ENCODE measurements around the gene RPL7A.
"Not testable (repeated sequence)": the region's sequence is repeated elsewhere in the genome, so short reads cannot be mapped to it uniquely, and the experiment has no call there.

Gene RPL7A

GRCh38 chr9:133331641-133332380 lies 16.2 kb upstream of the RPL7A start:
- no peak overlapping the region for H2BK15ac ChIP-seq (replicated peaks; ENCODE audit: low read depth)
- H3K79me1 ChIP-seq (ENCODE audit: low read length), result peaks cover 10% of the 10 kb centered on the region
- no peak overlapping the region for H4K8ac ChIP-seq (ENCODE audit: low read depth, low read length)
- peaks cover 14% of the 10 kb centered on the region for H3K79me2 ChIP-seq (ENCODE audit: control insufficient read depth, insufficient read depth, low read length)
- H3K4ac ChIP-seq (ENCODE audit: low read depth, low read length), result no peak overlapping the region
- DNase-seq, result no peak
- no peak overlapping the region for H3K4me2 ChIP-seq (ENCODE audit: low read length)
- H2BK5ac ChIP-seq (ENCODE audit: low read length), result no peak overlapping the region
- peaks cover 9% of the 10 kb centered on the region for H3K36me3 ChIP-seq (ENCODE audit: control insufficient read depth, insufficient read depth, low read length)
- no peak overlapping the region for H3K56ac ChIP-seq (ENCODE audit: low read length)
- H3K27me3 ChIP-seq (ENCODE audit: insufficient read depth, low read length, poor library complexity), result no peaks in the 10 kb centered on the region
- H2AK5ac ChIP-seq (ENCODE audit: low read length), result no peak overlapping the region
- H3K9ac ChIP-seq (ENCODE audit: low read length), result no peak overlapping the region
- H3K27ac ChIP-seq (ENCODE audit: low read depth, low read length), result no peak overlapping the region
- H3K4me3 ChIP-seq (ENCODE audit: low read length), result no peak overlapping the region
- no peak overlapping the region for H3K23ac ChIP-seq (ENCODE audit: low read length)
- WGBS (ENCODE audit: extremely low coverage, insufficient coverage, low lambda C conversion rate), result no CpG with 5 or more reads among the region's 57 CpGs
- peaks cover 5% of the 10 kb centered on the region for H3K4me1 ChIP-seq (ENCODE audit: control insufficient read depth, low read depth, low read length)
- no peak overlapping the region for H4K5ac ChIP-seq (ENCODE audit: low read length)
- no peak overlapping the region for H3K18ac ChIP-seq (ENCODE audit: low read length)
- H2BK120ac ChIP-seq (ENCODE audit: low read depth, low read length), result no peak overlapping the region

GRCh38 chr9:133332381-133332730 lies 15.7 kb upstream of the RPL7A start:
- Histone ChIP-seq H3K18ac (ENCODE audit: low read length) (no peak overlapping the region), H2BK15ac (replicated peaks; ENCODE audit: low read depth) (no peak overlapping the region), H3K27me3 (ENCODE audit: insufficient read depth, low read length, poor library complexity) (no peaks in the 10 kb centered on the region), H3K23ac (ENCODE audit: low read length) (no peak overlapping the region), H3K79me2 (ENCODE audit: control insufficient read depth, insufficient read depth, low read length) (peaks cover 14% of the 10 kb centered on the region), H3K56ac (ENCODE audit: low read length) (no peak overlapping the region), H2AK5ac (ENCODE audit: low read length) (no peak overlapping the region), H3K9ac (ENCODE audit: low read length) (no peak overlapping the region), H4K8ac (ENCODE audit: low read depth, low read length) (no peak overlapping the region), H3K79me1 (ENCODE audit: low read length) (peaks cover 10% of the 10 kb centered on the region), H3K4me1 (ENCODE audit: control insufficient read depth, low read depth, low read length) (peaks cover 5% of the 10 kb centered on the region), H3K27ac (ENCODE audit: low read depth, low read length) (no peak overlapping the region), H3K36me3 (ENCODE audit: control insufficient read depth, insufficient read depth, low read length) (peaks cover 9% of the 10 kb centered on the region), H3K4ac (ENCODE audit: low read depth, low read length) (no peak overlapping the region), H3K4me2 (ENCODE audit: low read length) (no peak overlapping the region), H4K5ac (ENCODE audit: low read length) (no peak overlapping the region), H3K4me3 (ENCODE audit: low read length) (no peak overlapping the region), H2BK5ac (ENCODE audit: low read length) (no peak overlapping the region), H2BK120ac (ENCODE audit: low read depth, low read length) (no peak overlapping the region)
- WGBS (ENCODE audit: extremely low coverage, insufficient coverage, low lambda C conversion rate), result no CpG with 5 or more reads among the region's 20 CpGs
- no peak for DNase-seq

- H3K18ac ChIP-seq (ENCODE audit: low read length), result no peak overlapping the region
- no CpG with 5 or more reads among the region's 11 CpGs for WGBS (ENCODE audit: extremely low coverage, insufficient coverage, low lambda C conversion rate)
- H2BK15ac ChIP-seq (replicated peaks; ENCODE audit: low read depth), result no peak overlapping the region
- no peak for DNase-seq
- H3K4me3 ChIP-seq (ENCODE audit: low read length), result no peak overlapping the region
- no peak overlapping the region for H4K8ac ChIP-seq (ENCODE audit: low read depth, low read length)
- H4K5ac ChIP-seq (ENCODE audit: low read length), result no peak overlapping the region
- H3K4ac ChIP-seq (ENCODE audit: low read depth, low read length), result no peak overlapping the region
- H3K79me2 ChIP-seq (ENCODE audit: control insufficient read depth, insufficient read depth, low read length), result peaks cover 14% of the 10 kb centered on the region
- H3K27ac ChIP-seq (ENCODE audit: low read depth, low read length), result no peak overlapping the region
- H3K4me1 ChIP-seq (ENCODE audit: control insufficient read depth, low read depth, low read length), result peaks cover 5% of the 10 kb centered on the region
- H2BK120ac ChIP-seq (ENCODE audit: low read depth, low read length), result no peak overlapping the region
- peaks cover 10% of the 10 kb centered on the region for H3K79me1 ChIP-seq (ENCODE audit: low read length)
- H2AK5ac ChIP-seq (ENCODE audit: low read length), result no peak overlapping the region
- H2BK5ac ChIP-seq (ENCODE audit: low read length), result no peak overlapping the region
- no peak overlapping the region for H3K4me2 ChIP-seq (ENCODE audit: low read length)
- no peak overlapping the region for H3K9ac ChIP-seq (ENCODE audit: low read length)
- peaks cover 9% of the 10 kb centered on the region for H3K36me3 ChIP-seq (ENCODE audit: control insufficient read depth, insufficient read depth, low read length)
- H3K27me3 ChIP-seq (ENCODE audit: insufficient read depth, low read length, poor library complexity), result no peaks in the 10 kb centered on the region
- H3K23ac ChIP-seq (ENCODE audit: low read length), result no peak overlapping the region
- H3K56ac ChIP-seq (ENCODE audit: low read length), result no peak overlapping the region
Observed at GRCh38 chr9:133333011-133333410, 15.0 kb upstream of the RPL7A start.

GRCh38 chr9:133333566-133333965 lies 14.5 kb upstream of the RPL7A start:
- WGBS (ENCODE audit: extremely low coverage, insufficient coverage, low lambda C conversion rate), result no CpG with 5 or more reads among the region's 10 CpGs
- Histone ChIP-seq H2BK120ac (ENCODE audit: low read depth, low read length) (no peak overlapping the region), H2BK15ac (replicated peaks; ENCODE audit: low read depth) (no peak overlapping the region), H3K27me3 (ENCODE audit: insufficient read depth, low read length, poor library complexity) (no peaks in the 10 kb centered on the region), H4K5ac (ENCODE audit: low read length) (no peak overlapping the region), H3K4me1 (ENCODE audit: control insufficient read depth, low read depth, low read length) (peaks cover 5% of the 10 kb centered on the region), H3K56ac (ENCODE audit: low read length) (peak overlapping the region; percentile 15), H3K36me3 (ENCODE audit: control insufficient read depth, insufficient read depth, low read length) (peaks cover 9% of the 10 kb centered on the region), H2AK5ac (ENCODE audit: low read length) (no peak overlapping the region), H4K8ac (ENCODE audit: low read depth, low read length) (no peak overlapping the region), H3K79me1 (ENCODE audit: low read length) (peaks cover 10% of the 10 kb centered on the region), H3K27ac (ENCODE audit: low read depth, low read length) (no peak overlapping the region), H3K4me3 (ENCODE audit: low read length) (no peak overlapping the region), H3K9ac (ENCODE audit: low read length) (no peak overlapping the region), H2BK5ac (ENCODE audit: low read length) (no peak overlapping the region), H3K79me2 (ENCODE audit: control insufficient read depth, insufficient read depth, low read length) (peaks cover 14% of the 10 kb centered on the region), H3K18ac (ENCODE audit: low read length) (no peak overlapping the region), H3K4me2 (ENCODE audit: low read length) (no peak overlapping the region), H3K23ac (ENCODE audit: low read length) (no peak overlapping the region), H3K4ac (ENCODE audit: low read depth, low read length) (no peak overlapping the region)
- no peak for DNase-seq

- Histone ChIP-seq H3K4ac (ENCODE audit: low read depth, low read length) (no peak overlapping the region), H3K79me2 (ENCODE audit: control insufficient read depth, insufficient read depth, low read length) (peaks cover 14% of the 10 kb centered on the region), H3K36me3 (ENCODE audit: control insufficient read depth, insufficient read depth, low read length) (peaks cover 9% of the 10 kb centered on the region), H2BK120ac (ENCODE audit: low read depth, low read length) (no peak overlapping the region), H3K4me3 (ENCODE audit: low read length) (no peak overlapping the region), H3K27ac (ENCODE audit: low read depth, low read length) (no peak overlapping the region), H3K27me3 (ENCODE audit: insufficient read depth, low read length, poor library complexity) (no peaks in the 10 kb centered on the region), H2AK5ac (ENCODE audit: low read length) (no peak overlapping the region), H3K4me1 (ENCODE audit: control insufficient read depth, low read depth, low read length) (peaks cover 5% of the 10 kb centered on the region), H3K9ac (ENCODE audit: low read length) (peak overlapping the region; percentile 96), H4K8ac (ENCODE audit: low read depth, low read length) (no peak overlapping the region), H3K4me2 (ENCODE audit: low read length) (no peak overlapping the region), H4K5ac (ENCODE audit: low read length) (no peak overlapping the region), H3K56ac (ENCODE audit: low read length) (peak overlapping the region; percentile 29), H3K79me1 (ENCODE audit: low read length) (peaks cover 10% of the 10 kb centered on the region), H3K18ac (ENCODE audit: low read length) (no peak overlapping the region), H2BK5ac (ENCODE audit: low read length) (no peak overlapping the region), H3K23ac (ENCODE audit: low read length) (no peak overlapping the region), H2BK15ac (replicated peaks; ENCODE audit: low read depth) (no peak overlapping the region)
- DNase-seq, result peak; percentile 65
- WGBS (ENCODE audit: extremely low coverage, insufficient coverage, low lambda C conversion rate), result no CpG with 5 or more reads among the region's 6 CpGs
Observed at GRCh38 chr9:133334161-133334560, 13.9 kb upstream of the RPL7A start.

- DNase-seq; H3K4ac ChIP-seq (ENCODE audit: low read depth, low read length); H3K4me1 ChIP-seq (ENCODE audit: control insufficient read depth, low read depth, low read length); H4K8ac ChIP-seq (ENCODE audit: low read depth, low read length); H3K18ac ChIP-seq (ENCODE audit: low read length); H2AK5ac ChIP-seq (ENCODE audit: low read length); H3K27me3 ChIP-seq (ENCODE audit: insufficient read depth, low read length, poor library complexity); H3K27ac ChIP-seq (ENCODE audit: low read depth, low read length); H3K4me3 ChIP-seq (ENCODE audit: low read length); H2BK120ac ChIP-seq (ENCODE audit: low read depth, low read length); H2BK15ac ChIP-seq (replicated peaks; ENCODE audit: low read depth); H2BK5ac ChIP-seq (ENCODE audit: low read length); H3K23ac ChIP-seq (ENCODE audit: low read length); H4K5ac ChIP-seq (ENCODE audit: low read length): not testable (repeated sequence)
- Histone ChIP-seq H3K9ac (ENCODE audit: low read length) (peak overlapping the region; percentile 96), H3K79me2 (ENCODE audit: control insufficient read depth, insufficient read depth, low read length) (peaks cover 14% of the 10 kb centered on the region), H3K4me2 (ENCODE audit: low read length) (peak overlapping the region; percentile 5), H3K79me1 (ENCODE audit: low read length) (peaks cover 10% of the 10 kb centered on the region), H3K56ac (ENCODE audit: low read length) (peak overlapping the region; percentile 59), H3K36me3 (ENCODE audit: control insufficient read depth, insufficient read depth, low read length) (peaks cover 11% of the 10 kb centered on the region)
- no CpG with 5 or more reads among the region's 11 CpGs for WGBS (ENCODE audit: extremely low coverage, insufficient coverage, low lambda C conversion rate)
Observed at GRCh38 chr9:133334888-133335287, 13.1 kb upstream of the RPL7A start.
